GM18508 (cell line): ENCODE results near the gene PAQR7.
"Not testable (repeated sequence)": the region's sequence is repeated elsewhere in the genome, so short reads cannot be mapped to it uniquely, and the experiment has no call there.

Experiments
- ATAC-seq: cut with Tn5 transposase; IDR thresholded peaks from one replicate; pipeline ENCODE4 v1.9.1; 2021; ENCODE audit warnings: moderate number of reproducible peaks; ENCODE audit not compliant: insufficient read depth, unreplicated experiment

The PAQR7 gene

DNA sequence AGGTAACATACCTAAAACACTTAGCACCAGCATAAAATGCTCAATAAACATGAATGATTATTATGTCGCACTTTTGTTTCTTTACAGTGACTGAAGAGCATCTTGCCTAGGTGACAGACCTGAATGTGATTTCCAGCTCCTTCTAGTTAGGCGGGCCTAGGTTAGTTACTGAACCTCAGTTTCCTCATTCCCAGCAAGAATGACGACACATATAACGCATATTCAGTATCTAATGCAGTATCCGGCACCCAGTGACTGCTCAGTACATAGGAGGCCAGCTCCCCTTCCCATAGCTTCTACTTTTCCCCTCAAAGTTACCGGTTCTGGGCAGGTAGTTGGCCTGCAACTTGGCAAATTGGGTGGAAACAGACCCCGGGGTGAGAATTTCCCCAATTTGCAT, 17.0 kb downstream of the PAQR7 start:
- ATAC-seq: no peak

DNA sequence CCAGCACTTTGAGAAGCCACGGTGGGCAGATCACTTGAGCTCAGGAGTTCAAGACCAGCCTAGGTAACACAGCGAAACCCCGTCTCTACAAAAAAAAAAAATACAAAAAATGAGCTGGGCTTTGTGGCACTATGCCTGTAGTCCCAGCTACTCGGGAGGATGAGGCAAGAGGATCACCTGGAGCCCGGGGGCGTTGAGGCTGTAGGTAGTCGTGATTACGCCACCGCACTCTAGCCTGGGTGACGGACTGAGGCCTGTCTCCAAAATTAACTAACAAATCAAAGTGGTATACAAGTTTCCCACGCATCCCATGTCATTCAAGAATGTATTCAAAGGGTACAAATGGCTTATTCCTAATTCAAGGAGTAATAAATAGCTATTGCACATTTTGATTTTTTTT, 18.7 kb downstream of the PAQR7 start:
- no peak for ATAC-seq

DNA sequence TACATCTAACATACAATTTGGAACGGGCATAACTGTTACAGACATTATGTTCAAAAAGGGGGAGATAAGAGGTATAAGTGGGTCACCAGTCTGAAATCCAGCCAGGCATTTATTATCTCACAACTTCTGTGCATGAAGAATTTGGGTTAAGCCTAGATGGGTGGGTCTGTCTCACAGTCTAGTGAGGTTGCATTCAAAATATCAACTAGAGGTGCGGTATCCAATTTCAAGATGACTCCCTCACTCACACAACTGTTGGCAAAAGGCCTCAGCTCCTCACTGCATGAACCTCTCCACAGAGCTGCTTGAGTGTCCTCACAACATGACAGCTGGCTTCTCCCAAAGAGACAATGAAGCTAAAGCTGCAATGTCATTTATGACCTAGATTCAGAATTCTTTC, 21.0 kb downstream of the PAQR7 start:
- no peak for ATAC-seq

DNA sequence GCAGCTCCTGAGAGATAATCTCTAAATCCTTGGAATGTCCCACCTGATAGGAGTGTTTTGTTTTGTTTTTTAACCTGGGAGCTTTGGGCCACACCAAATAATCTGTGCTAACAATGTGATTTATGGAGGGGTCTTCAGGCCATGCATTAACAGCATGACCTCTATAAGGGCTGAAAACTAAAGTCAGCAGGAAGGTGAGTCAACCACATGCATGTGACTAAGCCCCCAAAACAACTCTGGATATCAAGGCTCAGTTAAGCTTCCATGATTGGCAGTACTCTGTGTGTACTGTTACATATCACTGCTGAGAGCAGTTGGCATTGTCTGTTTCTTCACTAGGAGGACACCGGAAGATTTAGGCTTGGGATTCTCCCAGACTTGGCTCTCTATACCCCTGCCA, 27.0 kb downstream of the PAQR7 start:
- ATAC-seq: no peak

DNA sequence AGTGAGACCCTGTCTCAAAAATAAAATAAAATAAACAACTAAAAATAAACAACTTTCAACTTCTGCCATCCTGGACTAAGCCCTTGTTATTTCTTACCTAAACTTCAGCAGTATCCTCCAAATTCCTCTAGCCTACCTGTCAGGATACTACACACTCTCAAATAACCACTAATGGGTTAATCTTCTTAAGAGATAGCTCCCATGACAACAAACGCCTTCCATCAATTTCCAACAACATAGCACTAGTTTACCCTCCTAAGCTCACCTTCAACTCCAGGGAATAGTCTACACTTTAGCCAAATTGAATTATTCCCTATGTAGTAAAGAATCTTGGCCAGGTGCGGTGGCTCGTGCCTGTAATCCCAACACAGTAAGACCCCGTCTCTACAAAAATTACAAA, 27.6 kb downstream of the PAQR7 start:
- ATAC-seq: no peak

DNA sequence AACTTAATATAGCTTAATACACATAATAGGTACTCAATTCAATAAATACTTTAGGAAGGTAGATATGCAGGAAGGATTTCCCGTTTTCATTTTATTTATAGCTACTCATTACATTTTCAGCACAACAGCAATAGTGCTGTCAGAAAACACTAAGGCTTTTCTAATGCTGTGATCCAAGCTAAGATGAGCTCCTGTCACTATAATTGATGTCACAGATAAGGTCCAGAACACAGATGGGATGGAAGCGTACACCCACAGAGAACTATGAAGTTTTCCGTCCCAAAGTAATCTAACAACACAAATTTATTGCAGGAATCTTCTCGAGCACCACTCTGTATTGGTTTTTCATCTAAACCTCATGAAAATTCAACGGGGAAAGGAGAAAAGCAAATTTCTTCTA, 29.8 kb downstream of the PAQR7 start:
- no peak for ATAC-seq

DNA sequence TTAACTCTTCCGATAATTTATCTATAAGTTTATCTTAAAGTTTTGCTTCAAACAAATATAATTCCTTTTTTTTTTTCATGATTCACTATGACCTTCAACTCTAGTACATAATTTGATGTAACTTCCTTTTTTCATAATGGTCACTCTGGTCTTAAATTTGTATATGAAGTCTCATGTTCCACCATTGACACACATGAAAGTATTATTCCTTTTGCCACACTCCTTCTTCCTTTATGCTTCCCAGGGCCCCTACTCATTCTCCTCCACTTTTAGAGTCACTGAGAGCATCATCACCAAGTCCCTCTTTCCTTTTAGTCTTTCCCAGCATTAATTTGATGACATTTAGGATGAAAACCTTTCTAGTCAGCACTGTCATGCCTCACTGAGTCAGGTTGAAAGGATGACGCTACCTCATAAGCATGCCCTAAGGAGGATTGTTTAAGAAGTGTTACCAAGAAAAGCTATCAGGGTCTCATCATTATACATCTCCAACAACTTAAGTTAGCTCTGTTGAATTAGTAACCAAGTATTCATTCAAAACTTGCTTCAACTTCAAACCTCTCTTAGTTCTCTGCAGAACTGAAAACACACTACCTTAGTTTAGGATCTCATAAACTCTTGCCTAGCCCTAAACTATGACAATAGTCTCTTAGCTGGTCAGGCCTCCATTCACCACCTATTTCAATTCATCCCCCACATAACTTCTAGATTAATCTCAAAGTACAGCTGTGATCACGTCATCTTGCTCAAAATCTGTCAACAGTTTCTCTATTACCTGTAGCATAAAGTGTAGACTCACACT, 30.8 kb downstream of the PAQR7 start:
- no peak for ATAC-seq

DNA sequence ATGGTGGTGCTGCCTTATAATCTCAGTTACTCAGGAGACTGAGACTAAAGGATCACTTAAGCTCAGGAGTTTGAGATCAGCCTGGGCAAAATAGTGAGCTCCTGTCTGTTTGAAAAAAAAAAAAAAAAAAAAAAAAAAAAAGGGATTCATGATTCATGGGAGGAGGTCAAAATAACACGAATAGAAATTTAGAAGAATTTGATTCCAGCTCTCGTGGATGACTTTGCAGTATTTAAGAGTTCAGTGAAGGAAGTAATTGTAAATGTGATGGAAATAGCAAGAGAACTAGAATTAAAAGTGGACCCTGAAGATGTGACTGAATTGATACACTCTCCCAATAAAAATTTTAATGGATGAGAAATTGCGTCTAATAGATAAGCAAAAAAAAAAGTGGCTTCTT, 32.0 kb downstream of the PAQR7 start:
- ATAC-seq: no peak

DNA sequence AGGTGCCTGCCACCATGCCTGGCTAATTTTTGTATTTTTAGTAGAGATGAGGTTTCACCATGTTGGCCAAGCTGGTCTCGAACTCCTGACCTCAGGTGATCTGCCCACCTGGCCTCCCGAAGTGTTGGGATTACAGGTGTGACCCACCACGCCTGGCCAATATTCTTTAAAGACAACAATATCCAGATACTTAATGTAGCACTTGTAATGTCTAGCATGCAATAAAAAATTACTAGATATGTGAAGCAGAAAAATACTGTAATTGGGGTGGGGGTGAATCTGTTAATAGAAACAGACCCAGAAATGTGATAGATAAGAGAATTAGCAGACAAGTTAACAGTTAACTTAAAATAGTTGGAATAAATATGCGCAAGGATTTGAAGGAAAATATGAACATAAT, 35.7 kb downstream of the PAQR7 start:
- not testable (repeated sequence) for ATAC-seq

DNA sequence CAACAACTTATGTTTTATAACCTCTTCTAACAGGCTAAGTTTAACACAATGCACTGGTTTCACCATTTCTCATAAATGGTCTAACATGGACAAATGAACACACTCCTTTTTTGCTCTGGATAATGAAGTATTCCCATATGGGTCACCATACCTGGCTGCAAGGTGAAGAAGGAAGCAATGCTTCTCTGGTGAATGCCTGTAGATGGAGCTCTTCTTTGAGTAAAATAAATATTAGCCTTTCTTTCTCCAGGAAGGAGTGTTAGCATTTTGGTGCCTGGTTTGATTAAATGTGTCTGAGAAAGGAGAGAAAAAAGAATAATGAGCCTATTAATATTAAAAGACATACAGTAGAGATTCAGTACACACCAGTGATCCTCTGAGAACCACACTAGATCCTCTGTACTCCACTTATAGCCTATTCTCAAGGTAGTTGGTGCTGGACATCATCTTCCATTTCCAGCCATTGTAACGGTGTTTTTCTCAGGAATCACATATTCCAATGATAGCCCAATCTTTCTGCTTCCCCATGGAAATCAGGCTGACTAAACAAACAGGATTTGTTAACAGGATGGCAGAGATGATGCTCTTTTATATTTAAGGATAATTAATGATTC, 38.1 kb downstream of the PAQR7 start:
- ATAC-seq: no peak

DNA sequence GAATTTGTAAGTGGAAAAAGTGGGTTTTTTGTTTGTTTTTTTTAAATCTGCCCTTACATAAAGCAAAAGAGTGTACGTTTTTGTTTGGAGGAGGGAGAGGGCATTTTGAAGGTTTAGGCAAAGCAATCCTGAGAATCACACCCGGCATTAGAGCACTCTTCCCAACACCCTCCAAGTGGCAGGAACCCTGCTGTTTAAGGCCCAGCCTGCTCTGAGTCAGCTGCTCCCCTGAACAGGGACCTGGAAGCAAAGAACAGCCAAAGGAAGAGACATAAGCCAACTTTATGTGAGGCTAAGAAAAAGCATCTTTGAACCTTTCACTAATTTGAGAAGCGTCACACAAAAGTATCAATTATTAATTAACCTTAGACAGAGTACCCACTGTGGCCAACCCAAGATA, 38.8 kb downstream of the PAQR7 start:
- ATAC-seq: no peak

DNA sequence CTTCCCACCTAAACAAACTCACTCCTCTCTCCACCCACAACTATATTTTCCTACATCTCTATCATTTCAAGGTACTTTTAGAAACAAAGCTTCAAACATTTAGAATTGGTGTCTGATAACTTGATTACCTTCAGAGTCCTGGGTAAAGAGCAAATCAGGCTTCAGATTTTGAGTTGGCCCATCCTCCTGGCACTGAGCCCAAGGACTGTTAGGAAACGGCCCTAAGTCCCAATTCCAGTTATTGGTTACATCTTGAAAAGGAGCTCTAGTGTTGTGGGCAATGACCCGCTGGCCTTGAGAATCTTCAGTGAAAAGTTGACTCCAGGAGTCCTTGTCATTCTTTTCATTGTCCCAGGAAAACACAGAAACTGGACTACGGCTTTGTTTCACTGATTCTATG, 40.6 kb downstream of the PAQR7 start:
- ATAC-seq: no peak

DNA sequence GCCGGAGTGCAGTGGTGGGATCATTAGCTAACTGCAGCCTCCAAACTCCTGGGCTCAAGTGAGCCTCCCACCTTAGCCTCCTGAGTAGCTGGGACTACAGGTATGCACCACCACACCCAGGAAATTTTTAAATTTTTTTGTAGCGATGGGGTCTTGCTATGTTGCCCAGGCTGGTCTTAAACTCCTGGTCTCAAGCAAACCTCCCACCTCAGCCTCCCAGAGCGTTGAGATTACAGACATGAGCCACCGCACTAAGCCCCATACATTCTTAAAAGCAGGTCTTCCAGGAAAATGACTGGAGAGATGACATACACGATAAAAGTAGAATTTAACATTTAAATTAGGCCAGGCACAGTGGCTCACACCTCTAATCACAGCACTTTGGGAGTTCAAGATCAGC, 42.4 kb downstream of the PAQR7 start:
- no peak for ATAC-seq

DNA sequence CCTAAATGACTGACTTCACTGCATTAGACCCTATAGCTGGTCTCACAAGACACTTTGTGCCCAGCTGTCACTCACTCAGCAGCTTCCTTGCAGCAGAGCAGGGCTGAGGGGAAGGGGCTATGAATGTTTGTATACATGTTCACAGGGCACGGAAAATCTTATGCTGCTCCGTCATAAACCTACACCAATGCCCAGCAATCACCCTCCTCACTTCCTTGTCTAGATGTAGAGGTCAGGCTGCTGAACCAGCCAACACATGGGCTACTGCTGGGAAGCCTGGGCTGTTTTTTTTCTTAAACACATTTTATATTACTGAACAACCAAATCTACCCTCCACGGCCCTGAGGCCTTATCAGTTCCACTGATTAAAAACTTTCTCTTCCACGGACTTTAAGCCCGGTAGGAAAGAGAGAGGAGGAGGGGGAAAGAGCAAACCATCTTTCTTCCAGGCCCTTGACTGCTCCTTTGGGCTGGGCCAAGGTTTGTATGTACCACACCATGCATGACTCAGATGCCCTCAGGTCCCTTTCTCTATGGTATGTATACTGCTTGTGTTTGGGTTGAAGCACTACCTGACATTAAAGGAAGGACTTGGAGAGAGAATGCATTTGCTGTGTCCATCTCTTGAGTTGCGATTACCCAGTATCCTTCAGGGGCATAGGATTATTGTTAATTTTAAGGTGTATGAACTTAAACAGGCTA, 43.0 kb downstream of the PAQR7 start:
- no peak for ATAC-seq

DNA sequence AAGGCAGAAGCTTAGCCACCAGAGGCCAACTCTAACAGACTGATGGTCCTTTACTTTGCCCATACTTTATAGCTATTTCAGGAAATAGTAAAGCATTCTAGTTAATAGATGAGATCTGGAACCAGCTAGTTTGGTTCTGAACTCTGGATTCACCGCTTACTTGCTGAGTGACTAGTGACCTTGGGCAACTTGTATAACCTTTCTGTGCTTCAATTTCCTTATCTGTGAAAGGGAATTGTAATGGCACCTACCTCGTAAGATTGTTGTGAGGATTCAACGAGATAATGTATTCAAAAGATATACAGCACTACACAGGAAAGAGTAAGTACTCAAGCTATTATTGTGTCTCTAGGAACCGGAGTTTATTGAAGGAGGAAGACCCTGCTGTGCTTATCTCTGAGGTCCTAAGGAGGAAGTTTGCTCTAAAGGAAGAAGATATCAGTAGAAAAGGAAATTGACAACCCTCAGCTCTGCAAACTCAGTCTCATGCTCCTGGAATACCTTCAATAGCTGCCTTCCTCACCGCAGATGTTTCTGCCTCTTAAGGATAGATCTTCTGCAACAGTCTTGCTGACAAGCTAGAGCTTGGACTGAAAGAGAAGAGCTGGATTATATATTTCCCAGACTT, 43.8 kb downstream of the PAQR7 start:
- no peak for ATAC-seq

DNA sequence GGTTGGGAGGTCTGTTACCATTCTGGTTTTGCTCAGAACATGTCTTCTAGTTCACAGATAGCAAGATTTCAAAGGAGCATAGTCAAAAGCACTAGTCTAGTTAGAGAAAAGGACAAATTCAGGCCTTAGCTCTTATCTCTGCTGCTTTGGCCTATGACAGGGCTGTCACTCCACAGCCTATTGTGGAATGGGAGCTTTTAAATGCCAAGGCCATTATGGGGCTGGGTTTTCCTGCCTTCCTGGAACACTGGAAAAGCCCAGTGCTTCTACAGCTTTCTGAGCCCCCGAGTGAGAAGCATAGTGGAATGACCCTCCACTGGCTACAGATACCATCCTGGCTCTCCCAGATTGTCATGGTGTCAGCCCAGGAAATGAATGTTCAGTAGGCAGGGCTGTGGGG, 46.5 kb downstream of the PAQR7 start:
- no peak for ATAC-seq

DNA sequence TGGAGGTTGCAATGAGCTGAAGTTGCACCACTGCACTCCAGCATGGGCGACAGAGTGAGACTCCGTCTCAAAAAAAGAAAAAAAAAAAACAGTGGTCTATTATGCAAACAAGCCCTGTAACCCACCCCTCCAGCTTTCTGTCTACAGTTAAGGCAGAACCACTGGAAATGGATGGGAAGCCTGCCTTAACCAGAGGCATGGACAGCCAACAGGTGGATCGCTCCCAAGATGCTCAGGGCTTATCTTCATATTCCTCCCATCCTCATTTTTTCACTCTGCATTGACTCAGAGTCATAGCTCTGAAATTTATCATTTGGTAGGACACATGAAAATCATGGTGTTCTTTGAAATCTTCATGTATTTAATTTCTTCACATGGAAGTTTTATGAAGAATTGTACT, 47.0 kb downstream of the PAQR7 start:
- no peak for ATAC-seq

DNA sequence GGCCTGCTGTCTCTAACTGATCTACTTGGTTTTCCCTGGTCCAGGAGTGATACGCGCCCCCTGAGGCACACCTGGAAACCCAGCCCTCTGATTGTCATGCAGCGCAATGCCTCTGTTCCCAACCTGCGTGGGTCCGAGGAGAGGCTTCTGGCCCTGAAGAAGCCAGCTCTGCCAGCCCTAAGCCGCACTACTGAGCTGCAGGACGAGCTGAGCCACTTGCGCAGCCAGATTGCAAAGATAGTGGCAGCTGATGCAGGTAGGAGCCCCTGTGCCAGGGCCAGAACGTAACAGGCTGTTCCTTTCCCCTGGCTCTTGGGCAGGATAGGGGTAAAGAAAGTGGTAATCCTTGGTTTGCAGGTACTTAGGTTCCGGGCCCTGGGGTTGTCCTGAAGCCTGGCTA, 48.9 kb downstream of the PAQR7 start:
- ATAC-seq: no peak

DNA sequence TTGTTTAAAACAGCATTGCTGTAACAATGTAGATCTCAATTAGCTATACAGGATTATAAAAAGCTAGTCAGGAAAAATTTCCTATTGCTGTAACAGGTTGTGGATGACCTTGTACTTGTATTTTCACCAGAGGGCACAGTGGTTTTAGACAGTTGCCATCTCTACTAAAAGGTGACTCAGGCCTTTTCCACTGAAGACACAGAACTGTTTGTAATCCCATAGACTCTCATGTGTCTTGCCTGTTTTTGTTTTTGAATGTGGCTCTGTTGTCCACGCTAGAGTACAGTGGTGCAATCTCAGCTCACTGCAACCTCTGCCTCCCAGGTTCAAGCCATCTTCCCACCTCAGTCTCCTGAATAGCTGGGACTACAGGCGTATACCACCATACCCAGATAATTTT, 49.9 kb downstream of the PAQR7 start:
- ATAC-seq: no peak

DNA sequence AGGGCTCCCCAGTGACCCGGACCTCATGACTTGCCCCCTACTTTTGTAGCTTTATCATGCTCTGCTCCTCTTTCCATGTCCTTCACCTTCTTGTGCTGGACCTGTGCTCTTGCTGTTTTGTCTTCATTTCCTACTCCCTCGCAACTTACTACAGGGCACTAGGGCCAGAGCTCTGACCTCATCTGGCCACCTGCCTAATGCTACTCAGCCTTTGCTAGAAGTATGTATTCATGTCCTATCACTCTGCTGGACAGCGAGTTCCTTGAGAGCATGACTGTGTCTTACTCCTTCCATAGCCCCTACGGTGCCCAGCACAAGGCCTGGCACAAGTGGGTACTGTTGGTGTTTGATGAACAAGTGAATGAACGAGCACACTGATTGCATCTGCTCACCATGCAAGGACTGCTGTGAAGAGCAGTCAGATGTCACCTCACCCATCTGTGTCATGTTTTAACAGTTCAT, 53.8 kb downstream of the PAQR7 start:
- ATAC-seq: no peak

DNA sequence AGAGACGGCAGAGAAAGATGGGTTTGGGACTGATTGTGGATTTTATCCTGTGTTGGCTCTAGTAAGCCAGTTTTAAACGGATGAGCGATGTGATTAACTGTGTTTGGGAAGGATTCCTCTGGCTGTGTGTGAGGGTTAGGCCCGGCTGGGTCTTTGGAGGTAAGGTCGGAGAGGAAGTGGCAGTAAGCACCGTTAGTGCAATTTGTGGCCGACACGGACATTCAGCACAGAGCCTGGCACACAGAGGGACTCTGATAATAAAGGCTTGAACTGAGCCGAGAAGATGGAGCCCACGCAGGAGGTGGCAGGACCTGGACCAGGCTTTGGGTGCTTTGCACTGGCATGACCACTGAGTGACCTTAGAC, 54.4 kb downstream of the PAQR7 start:
- ATAC-seq: no peak
